K562 (cell line): ENCODE measurements around the gene DENND6A.

Source experiments
- CTCF ChIP-seq, 3 experiments: IDR thresholded peaks in 2 of 3; conservative IDR thresholded peaks in 1 of 3; 2 replicates each; pipeline ENCODE4 v1.5.1; 2011 to 2012; ENCODE audit warnings: low read length in 3 of 3, mild to moderate bottlenecking in 3 of 3, control low read depth in 2 of 3, improper control_type of control experiment in 1 of 3, inconsistent platforms in 1 of 3, low read depth in 1 of 3, mixed read lengths in 1 of 3, moderate library complexity in 1 of 3; ENCODE audit not compliant: insufficient read depth in 2 of 3
- GABPB1 ChIP-seq: sonication (generic); formaldehyde crosslinking; IDR thresholded peaks from 2 replicates; pipeline ENCODE4 v1.8.0; 2022; ENCODE audit warnings: mild to moderate bottlenecking, missing genetic modification reagents
- MXI1 ChIP-seq: IDR thresholded peaks from 2 replicates; pipeline ENCODE4 v1.6.1; 2011; ENCODE audit warnings: low read depth, mild to moderate bottlenecking, improper control_type of control experiment, low read length
- RCOR1 ChIP-seq, 2 experiments: IDR thresholded peaks; 2 replicates each; pipeline ENCODE4 v1.6.1; 2012; ENCODE audit warnings: low read depth in 2 of 2, low read length in 2 of 2, borderline replicate concordance in 1 of 2, improper control_type of control experiment in 1 of 2
- ZNF274 ChIP-seq: IDR thresholded peaks from 2 replicates; pipeline ENCODE4 v1.6.1; 2011; ENCODE audit warnings: low read depth, mild to moderate bottlenecking, low read length, moderate library complexity, borderline replicate concordance
- ZNF280A ChIP-seq: fragments of 450-650 bp; IDR thresholded peaks from 2 replicates; pipeline ENCODE4 v1.6.1; 2018; ENCODE audit warnings: mild to moderate bottlenecking, low read depth; ENCODE audit not compliant: partially characterized antibody
- TF ChIP-seq, protein P1 (sequence below): fragments of 450-650 bp; IDR thresholded peaks from one replicate; pipeline ENCODE4 v1.6.1; 2018; ENCODE audit warnings: mild to moderate bottlenecking, moderate library complexity; ENCODE audit not compliant: partially characterized antibody

GRCh38 chr3:57604971-57605370 lies 87.9 kb downstream of the DENND6A start:
- TF ChIP-seq ZNF274 (no peak), CTCF (IDR thresholded peaks at IDR 0.05 in 2 of 3, conservative IDR thresholded peaks at IDR 0.05 in 1 of 3; ENCODE audit: insufficient read depth in 2 of 3, low read depth in 1 of 3, low read length in 3 of 3) (no peak), ZNF280A (no peak), MXI1 (no peak), RCOR1 (IDR thresholded peaks at IDR 0.05; ENCODE audit: borderline replicate concordance in 1 of 2, low read depth in 2 of 2, low read length in 2 of 2) (no peak), GABPB1 (CRISPR knock-in tag) (no peak)
- TF ChIP-seq, protein P1, sequence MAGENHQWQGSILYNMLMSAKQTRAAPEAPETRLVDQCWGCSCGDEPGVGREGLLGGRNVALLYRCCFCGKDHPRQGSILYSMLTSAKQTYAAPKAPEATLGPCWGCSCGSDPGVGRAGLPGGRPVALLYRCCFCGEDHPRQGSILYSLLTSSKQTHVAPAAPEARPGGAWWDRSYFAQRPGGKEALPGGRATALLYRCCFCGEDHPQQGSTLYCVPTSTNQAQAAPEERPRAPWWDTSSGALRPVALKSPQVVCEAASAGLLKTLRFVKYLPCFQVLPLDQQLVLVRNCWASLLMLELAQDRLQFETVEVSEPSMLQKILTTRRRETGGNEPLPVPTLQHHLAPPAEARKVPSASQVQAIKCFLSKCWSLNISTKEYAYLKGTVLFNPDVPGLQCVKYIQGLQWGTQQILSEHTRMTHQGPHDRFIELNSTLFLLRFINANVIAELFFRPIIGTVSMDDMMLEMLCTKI: no peak
